H9 (cell line): ENCODE data around the gene PEX16. TPM values are rescaled to one million over a fixed set of nuclear protein-coding genes. Genes with fewer than 3 reads are reported as not detected.

Experiments
- DNase-seq: peaks from one replicate; pipeline ENCODE4 v3.0.0-alpha.2; 2017
- H2AFZ ChIP-seq: one replicate; pipeline ENCODE4 v1.6.1; 2013; ENCODE audit warnings: mild to moderate bottlenecking, low read length, control low read depth, moderate library complexity
- H2AK5ac ChIP-seq: 2 replicates; pipeline ENCODE4 v1.6.1; 2013; ENCODE audit warnings: low read length, control low read depth, mixed read lengths; ENCODE audit not compliant: insufficient read length
- H2BK120ac ChIP-seq: one replicate; pipeline ENCODE4 v1.6.1; 2013; ENCODE audit warnings: low read depth, mild to moderate bottlenecking, low read length, control low read depth, inconsistent platforms; ENCODE audit not compliant: poor library complexity, severe bottlenecking
- H2BK12ac ChIP-seq: 2 replicates; pipeline ENCODE4 v1.6.1; 2013; ENCODE audit warnings: low read length, control low read depth, mixed read lengths, low read depth; ENCODE audit not compliant: insufficient read length
- H2BK15ac ChIP-seq: 2 replicates; pipeline ENCODE4 v1.6.1; 2013; ENCODE audit warnings: low read depth, low read length, control low read depth
- H2BK20ac ChIP-seq: one replicate; pipeline ENCODE4 v1.6.1; 2013; ENCODE audit warnings: low read depth, mild to moderate bottlenecking, low read length, control low read depth, inconsistent platforms; ENCODE audit not compliant: poor library complexity, severe bottlenecking
- H2BK5ac ChIP-seq: 2 replicates; pipeline ENCODE4 v1.6.1; 2013; ENCODE audit warnings: low read length, control low read depth, mixed read lengths; ENCODE audit not compliant: insufficient read length
- H3K14ac ChIP-seq: 2 replicates; pipeline ENCODE4 v1.6.1; 2013; ENCODE audit warnings: low read length, control low read depth; ENCODE audit not compliant: insufficient read depth
- H3K18ac ChIP-seq: 2 replicates; pipeline ENCODE4 v1.6.1; 2013; ENCODE audit warnings: low read depth, mild to moderate bottlenecking, mixed read lengths, low read length, control low read depth; ENCODE audit not compliant: insufficient read length
- H3K23ac ChIP-seq: 2 replicates; pipeline ENCODE4 v1.6.1; 2013; ENCODE audit warnings: low read length, control low read depth, mixed read lengths, low read depth; ENCODE audit not compliant: insufficient read length
- H3K23me2 ChIP-seq: 2 replicates; pipeline ENCODE4 v1.6.1; 2013; ENCODE audit warnings: low read depth, mild to moderate bottlenecking, mixed read lengths, low read length, control low read depth; ENCODE audit not compliant: insufficient read length, poor library complexity, severe bottlenecking
- H3K27ac ChIP-seq: 2 replicates; pipeline ENCODE4 v1.5.1; 2013; ENCODE audit warnings: low read length, control low read depth, mixed read lengths, low read depth; ENCODE audit not compliant: insufficient read length
- H3K27me3 ChIP-seq: 2 replicates; pipeline ENCODE4 v1.6.1; 2013; ENCODE audit warnings: low read length, control low read depth, inconsistent platforms; ENCODE audit not compliant: insufficient read depth
- H3K4ac ChIP-seq: 2 replicates; pipeline ENCODE4 v1.6.1; 2013; ENCODE audit warnings: low read depth, mild to moderate bottlenecking, control low read depth, inconsistent platforms, low read length, moderate library complexity
- H3K4me1 ChIP-seq: 2 replicates; pipeline ENCODE4 v1.6.1; 2013; ENCODE audit warnings: low read length, control low read depth, inconsistent platforms; ENCODE audit not compliant: insufficient read depth
- H3K4me2 ChIP-seq: 2 replicates; pipeline ENCODE4 v1.6.1; 2013; ENCODE audit warnings: low read length, control low read depth, mixed read lengths; ENCODE audit not compliant: insufficient read length, insufficient read depth
- H3K56ac ChIP-seq: 2 replicates; pipeline ENCODE4 v1.6.1; 2013; ENCODE audit warnings: low read depth, mild to moderate bottlenecking, mixed read lengths, low read length, control low read depth; ENCODE audit not compliant: insufficient read length
- H3K79me1 ChIP-seq: 2 replicates; pipeline ENCODE4 v1.6.1; 2013; ENCODE audit warnings: low read depth, mild to moderate bottlenecking, moderate library complexity, low read length, control low read depth, inconsistent platforms; ENCODE audit not compliant: insufficient read depth, poor library complexity, severe bottlenecking
- H3K79me2 ChIP-seq: 2 replicates; pipeline ENCODE4 v1.6.1; 2013; ENCODE audit warnings: low read length, control low read depth, inconsistent platforms; ENCODE audit not compliant: insufficient read depth
- H3K9ac ChIP-seq: 2 replicates; pipeline ENCODE4 v1.6.1; 2013; ENCODE audit warnings: low read length, control low read depth, mixed read lengths; ENCODE audit not compliant: insufficient read length; ENCODE audit errors: extremely low read depth
- H3K9me3 ChIP-seq: one replicate; pipeline ENCODE4 v1.6.1; 2013; ENCODE audit warnings: low read depth, low read length, inconsistent platforms; ENCODE audit not compliant: control insufficient read depth
- H3T11ph ChIP-seq: one replicate; pipeline ENCODE4 v1.6.1; 2013; ENCODE audit warnings: mild to moderate bottlenecking, low read length, control low read depth, inconsistent platforms
- H4K20me1 ChIP-seq: one replicate; pipeline ENCODE4 v1.6.1; 2013; ENCODE audit not compliant: control insufficient read depth, insufficient read length, insufficient read depth
- H4K5ac ChIP-seq: 2 replicates; pipeline ENCODE4 v1.6.1; 2013; ENCODE audit warnings: low read depth, mild to moderate bottlenecking, mixed read lengths, low read length, control low read depth; ENCODE audit not compliant: insufficient read length
- H4K8ac ChIP-seq: replicated peaks from 2 replicates; pipeline ENCODE4 v1.6.1; 2013; ENCODE audit warnings: low read length, control low read depth, mixed read lengths, low read depth; ENCODE audit not compliant: insufficient read length
- H4K91ac ChIP-seq: 2 replicates; pipeline ENCODE4 v1.6.1; 2013; ENCODE audit warnings: low read depth, mild to moderate bottlenecking, moderate library complexity, mixed read lengths, low read length, control low read depth; ENCODE audit not compliant: insufficient read length
- H3K27ac Mint-ChIP-seq, 3 experiments: 2 replicates in 2 of 3; 3 replicates in 1 of 3; pipeline ENCODE4 v1.8.0; 2020 to 2021; ENCODE audit warnings: mixed read lengths in 3 of 3, mild to moderate bottlenecking in 1 of 3, moderate library complexity in 1 of 3
- H3K27me3 Mint-ChIP-seq: 2 replicates; pipeline ENCODE4 v1.8.0; 2021; ENCODE audit warnings: low read depth, mild to moderate bottlenecking, moderate library complexity, mixed read lengths
- H3K36me3 Mint-ChIP-seq, 3 experiments: 2 replicates in 2 of 3; 3 replicates in 1 of 3; pipeline ENCODE4 v1.8.0; 2020 to 2021; ENCODE audit warnings: low read depth in 3 of 3, mixed read lengths in 3 of 3; ENCODE audit not compliant: insufficient read depth in 1 of 3
- H3K4me1 Mint-ChIP-seq, 2 experiments: 2 replicates each; pipeline ENCODE4 v1.8.0; 2020; ENCODE audit warnings: mixed read lengths in 2 of 2
- H3K4me3 Mint-ChIP-seq, 2 experiments: 2 replicates in 1 of 2; 3 replicates in 1 of 2; pipeline ENCODE4 v1.8.0; 2020 to 2021; ENCODE audit warnings: mild to moderate bottlenecking in 2 of 2, mixed read lengths in 2 of 2, moderate library complexity in 1 of 2
- H3K9me3 Mint-ChIP-seq, 2 experiments: 2 replicates in 1 of 2; 3 replicates in 1 of 2; pipeline ENCODE4 v1.8.0; 2020; ENCODE audit warnings: mild to moderate bottlenecking in 2 of 2, mixed read lengths in 2 of 2, moderate library complexity in 1 of 2
- CTCF ChIP-seq: fragments of 200-600 bp; sonication (generic); conservative IDR thresholded peaks from 3 replicates; pipeline ENCODE4 v1.8.0; 2021; ENCODE audit warnings: antibody characterized with exemption, mild to moderate bottlenecking
- WGBS: extraction: QIAGEN DNeasy Blood & Tissue Kit; methylation state at CpG from one replicate; pipeline ENCODE4 v1.1.7; 2013; ENCODE audit warnings: missing lambda C conversion rate, low lambda C conversion rate, mixed read lengths; ENCODE audit not compliant: insufficient read length; ENCODE audit errors: extremely low coverage; 5-methylcytosine and 5-hydroxymethylcytosine counted together
- total RNA-seq: library from RNA; stranded (reverse); gene quantifications from 2 replicates; pipeline ENCODE4 v1.2.1, GENCODE V29; 2021

The PEX16 gene
- total RNA-seq, 1 experiment from 2014 or later, result 30.8 TPM

- no peaks in the 10 kb centered on the region for H3K9me3 Mint-ChIP-seq
- TF ChIP-seq CTCF, result no peak
- Histone ChIP-seq H3K4me1 (peaks cover under 1% of the 10 kb centered on the region; the same call in 1 of the 2 replicates), H3K27me3 (no peaks in the 10 kb centered on the region), H2BK12ac (no peak overlapping the region), H2AFZ (no peak overlapping the region), H3K14ac (no peak overlapping the region), H2BK20ac (no peak overlapping the region), H3K23ac (no peak overlapping the region), H4K20me1 (no peaks in the 10 kb centered on the region), H3K27ac (no peak overlapping the region), H3K79me2 (no peaks in the 10 kb centered on the region), H3K79me1 (no peaks in the 10 kb centered on the region), H3K23me2 (no peaks in the 10 kb centered on the region), H4K91ac (no peak overlapping the region), H3K4ac (no peak overlapping the region), H3K56ac (no peak overlapping the region), H2BK5ac (no peak overlapping the region), H3T11ph (no peak overlapping the region), H4K8ac (no peak overlapping the region), H3K4me2 (no peak overlapping the region), H3K9me3 (no peaks in the 10 kb centered on the region), H4K5ac (no peak overlapping the region), H2BK120ac (no peak overlapping the region), H3K18ac (no peak overlapping the region), H3K9ac (no peak overlapping the region), H2BK15ac (no peak overlapping the region), H2AK5ac (no peak overlapping the region)
- no peak overlapping the region for H3K4me3 Mint-ChIP-seq
- WGBS, result no CpG with 5 or more reads among the region's 2 CpGs
- H3K27me3 Mint-ChIP-seq, result no peaks in the 10 kb centered on the region
- DNase-seq, result no peak
- H3K36me3 Mint-ChIP-seq, result peaks cover 1 to 42% (median 36%) of the 10 kb centered on the region in 3 experiments
- no peak overlapping the region; a peak in 1 of 7 replicates for H3K27ac Mint-ChIP-seq
- peaks cover 21 to 22% of the 10 kb centered on the region in 2 experiments for H3K4me1 Mint-ChIP-seq
Observed at GRCh38 chr11:45871638-45872037, 46.0 kb downstream of the PEX16 start.
